Peyer's patch (tissue), 4 donors: Measurements from ENCODE around the gene TTC22.

ENCODE experiments used
- CTCF ChIP-seq, 6 experiments: fragments of 450-650 bp in 4 of 6; fragments of 200-600 bp in 2 of 6; sonication (generic) in 1 of 6; IDR thresholded peaks; one replicate each; pipeline ENCODE4 v1.5.1; 2017 to 2019; ENCODE audit warnings: antibody characterized with exemption in 6 of 6, mild to moderate bottlenecking in 3 of 6, moderate library complexity in 1 of 6
- POLR2A ChIP-seq, 2 donors: fragments of 450-650 bp; IDR thresholded peaks; one replicate each; pipeline ENCODE4 v1.5.1; 2017; ENCODE audit warnings: antibody characterized with exemption in 2 of 2, mild to moderate bottlenecking in 2 of 2, moderate library complexity in 2 of 2

DNA sequence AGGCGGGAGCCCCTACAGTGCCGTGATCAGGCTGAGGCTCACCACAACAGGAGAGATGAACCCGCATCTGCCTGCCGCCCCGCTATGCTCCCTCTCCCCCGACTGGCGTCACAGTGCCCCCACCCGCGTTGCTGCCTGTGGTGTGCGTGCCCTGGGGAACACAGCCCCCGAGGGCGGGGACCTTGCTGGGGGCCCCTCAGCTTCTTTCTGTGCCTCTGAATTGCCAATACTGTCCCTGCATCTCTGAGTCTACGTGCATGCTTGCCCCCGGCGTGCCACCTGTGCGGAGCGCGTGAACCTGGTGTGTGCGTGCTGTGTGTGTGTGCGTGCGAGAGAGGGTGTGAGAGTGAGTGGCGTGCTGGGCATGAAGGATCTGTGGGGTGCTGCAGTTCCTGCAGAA is 47.1 kb downstream of the TTC22 start:
- TF ChIP-seq CTCF (IDR thresholded peaks at IDR 0.05) (no peak), POLR2A (IDR thresholded peaks at IDR 0.05) (no peak)
